Hepatocyte (in vitro differentiated cells): ENCODE data around the gene MIPOL1. TPM values are rescaled to one million over a fixed set of nuclear protein-coding genes. Genes with fewer than 3 reads are reported as not detected.

Experiments used
- DNase-seq: peaks from one replicate; pipeline ENCODE4 v3.0.0-alpha.2; 2016; ENCODE audit warnings: low spot score
- H2AFZ ChIP-seq: fragments of 200-600 bp; sonication (generic); 2 replicates; pipeline ENCODE4 v1.6.0; 2016; ENCODE audit warnings: antibody characterized with exemption, mild to moderate bottlenecking
- H3K27ac ChIP-seq: fragments of 200-600 bp; sonication (generic); 2 replicates; pipeline ENCODE4 v1.5.1; 2016; ENCODE audit warnings: mild to moderate bottlenecking
- H3K27me3 ChIP-seq: fragments of 200-600 bp; sonication (generic); 2 replicates; pipeline ENCODE4 v1.6.1; 2016
- H3K36me3 ChIP-seq: fragments of 200-600 bp; sonication (generic); replicated peaks from 2 replicates; pipeline ENCODE4 v1.5.1; 2016; ENCODE audit warnings: low read depth; ENCODE audit not compliant: insufficient read depth
- H3K4me1 ChIP-seq: fragments of 200-600 bp; sonication (generic); 2 replicates; pipeline ENCODE4 v1.5.1; 2016; ENCODE audit warnings: mild to moderate bottlenecking, moderate library complexity; ENCODE audit not compliant: insufficient read depth
- H3K4me2 ChIP-seq: fragments of 200-600 bp; sonication (generic); 2 replicates; pipeline ENCODE4 v1.6.0; 2016
- H3K4me3 ChIP-seq: fragments of 200-600 bp; sonication (generic); 2 replicates; pipeline ENCODE4 v1.5.1; 2016; ENCODE audit warnings: mild to moderate bottlenecking
- H3K79me2 ChIP-seq: fragments of 200-600 bp; sonication (generic); 2 replicates; pipeline ENCODE4 v1.6.0; 2017; ENCODE audit warnings: mild to moderate bottlenecking
- H3K9me2 ChIP-seq: fragments of 200-600 bp; sonication (generic); replicated peaks from 2 replicates; pipeline ENCODE4 v1.6.0; 2017; ENCODE audit warnings: mild to moderate bottlenecking; ENCODE audit not compliant: insufficient read depth
- H3K9me3 ChIP-seq: fragments of 200-600 bp; sonication (generic); 2 replicates; pipeline ENCODE4 v1.5.1; 2016; ENCODE audit warnings: low read depth, mild to moderate bottlenecking
- H4K20me1 ChIP-seq: fragments of 200-600 bp; sonication (generic); 2 replicates; pipeline ENCODE4 v1.6.0; 2016; ENCODE audit warnings: mild to moderate bottlenecking; ENCODE audit not compliant: insufficient read depth, poor library complexity, severe bottlenecking
- EZH2 ChIP-seq: fragments of 200-600 bp; sonication (generic); IDR thresholded peaks from 2 replicates; pipeline ENCODE4 v1.6.1; 2016; ENCODE audit warnings: antibody characterized with exemption, mild to moderate bottlenecking, borderline replicate concordance
- EZH2phosphoT487 ChIP-seq: fragments of 200-600 bp; sonication (generic); IDR thresholded peaks from one replicate; pipeline ENCODE4 v1.6.1; 2018; ENCODE audit warnings: antibody characterized with exemption, mild to moderate bottlenecking, low read depth, moderate library complexity; ENCODE audit not compliant: unreplicated experiment, severe bottlenecking
- WGBS: methylation state at CpG from one replicate; pipeline ENCODE4 v1.1.6; 2016; ENCODE audit warnings: low lambda C conversion rate; ENCODE audit errors: missing lambda C conversion rate; 5-methylcytosine and 5-hydroxymethylcytosine counted together
- polyA plus RNA-seq: library from polyadenylated mRNA; unstranded; fragments of >200 nt; fragmentation: Nextera tagmentation; extraction: Ambion mirVana; gene quantifications from 2 replicates; pipeline ENCODE4 v1.2.1, GENCODE V29; 2016
- total RNA-seq: library from RNA; depleted of rRNA; stranded (reverse); fragments of >200 nt; gene quantifications from 2 replicates; pipeline ENCODE4 v1.2.3, GENCODE V29; 2014
- TF ChIP-seq, protein P1 (sequence below): fragments of 200-600 bp; sonication (generic); IDR thresholded peaks from 2 replicates; pipeline ENCODE4 v1.5.1; 2016; ENCODE audit warnings: antibody characterized with exemption, mild to moderate bottlenecking; ENCODE audit not compliant: poor library complexity

The MIPOL1 gene
- total and polyA plus RNA-seq, 2 experiments from 2014 or later, result 2.6 to 16.6 TPM

DNA sequence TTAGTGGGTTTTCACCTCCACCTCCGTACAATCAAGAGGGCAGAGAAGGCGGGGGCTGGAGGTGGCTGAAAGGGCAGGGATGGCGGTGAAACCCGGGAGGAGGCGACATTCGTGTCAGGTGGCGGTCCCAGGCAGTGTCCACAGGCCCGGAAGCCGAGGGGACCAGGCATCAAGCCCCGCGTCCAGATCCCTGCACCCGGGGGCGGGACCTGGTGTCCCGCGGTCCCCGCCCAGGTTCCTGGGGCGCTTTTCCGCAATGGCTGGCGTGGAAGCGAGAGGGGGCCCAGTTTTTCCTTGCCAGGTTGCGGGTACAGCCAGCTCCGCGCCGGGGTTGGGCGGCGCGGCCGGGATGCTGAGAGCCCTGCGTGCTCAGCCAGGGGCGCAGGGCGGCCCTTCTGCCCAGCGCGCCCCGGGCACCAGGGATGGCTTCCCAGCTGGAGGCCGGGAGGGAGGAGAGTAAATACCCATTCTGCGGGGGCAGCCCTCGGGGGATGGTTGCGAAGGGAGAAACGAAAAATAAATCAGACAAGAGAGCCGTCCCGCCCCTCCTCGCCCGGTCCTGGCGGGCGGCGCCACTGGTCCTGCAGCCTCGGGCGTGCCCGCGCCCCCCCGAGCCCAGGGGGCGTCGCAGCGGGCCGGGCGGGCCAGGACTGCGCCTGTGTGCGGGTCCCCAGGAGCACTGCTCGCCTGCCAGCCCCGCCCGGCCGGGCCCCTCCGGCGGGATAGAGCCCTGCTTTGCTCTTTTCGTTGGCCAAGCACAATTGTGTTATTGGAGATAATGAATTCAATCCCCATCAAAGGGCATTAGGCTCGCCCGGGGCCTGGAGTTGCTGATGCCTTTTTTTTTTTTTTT is 385.8 kb downstream of the MIPOL1 start:
- Histone ChIP-seq H3K27me3 (peaks cover 57% of the 10 kb centered on the region), H3K36me3 (no peaks in the 10 kb centered on the region), H3K27ac (peak overlapping the region; percentile 95), H4K20me1 (no peaks in the 10 kb centered on the region), H3K79me2 (peaks cover 17% of the 10 kb centered on the region), H3K9me3 (no peaks in the 10 kb centered on the region), H2AFZ (peak overlapping the region; percentile 80), H3K4me2 (peak overlapping the region; percentile 87), H3K4me1 (peaks cover 19% of the 10 kb centered on the region), H3K9me2 (no peaks in the 10 kb centered on the region), H3K4me3 (peak overlapping the region; percentile 45)
- 2% methylated on average over 49 of the region's 67 CpGs for WGBS
- DNase-seq, result peak; percentile 80
- no peak for TF ChIP-seq EZH2
- TF ChIP-seq EZH2phosphoT487, result no peak
- TF ChIP-seq, protein P1, sequence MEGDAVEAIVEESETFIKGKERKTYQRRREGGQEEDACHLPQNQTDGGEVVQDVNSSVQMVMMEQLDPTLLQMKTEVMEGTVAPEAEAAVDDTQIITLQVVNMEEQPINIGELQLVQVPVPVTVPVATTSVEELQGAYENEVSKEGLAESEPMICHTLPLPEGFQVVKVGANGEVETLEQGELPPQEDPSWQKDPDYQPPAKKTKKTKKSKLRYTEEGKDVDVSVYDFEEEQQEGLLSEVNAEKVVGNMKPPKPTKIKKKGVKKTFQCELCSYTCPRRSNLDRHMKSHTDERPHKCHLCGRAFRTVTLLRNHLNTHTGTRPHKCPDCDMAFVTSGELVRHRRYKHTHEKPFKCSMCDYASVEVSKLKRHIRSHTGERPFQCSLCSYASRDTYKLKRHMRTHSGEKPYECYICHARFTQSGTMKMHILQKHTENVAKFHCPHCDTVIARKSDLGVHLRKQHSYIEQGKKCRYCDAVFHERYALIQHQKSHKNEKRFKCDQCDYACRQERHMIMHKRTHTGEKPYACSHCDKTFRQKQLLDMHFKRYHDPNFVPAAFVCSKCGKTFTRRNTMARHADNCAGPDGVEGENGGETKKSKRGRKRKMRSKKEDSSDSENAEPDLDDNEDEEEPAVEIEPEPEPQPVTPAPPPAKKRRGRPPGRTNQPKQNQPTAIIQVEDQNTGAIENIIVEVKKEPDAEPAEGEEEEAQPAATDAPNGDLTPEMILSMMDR, result no peak

DNA sequence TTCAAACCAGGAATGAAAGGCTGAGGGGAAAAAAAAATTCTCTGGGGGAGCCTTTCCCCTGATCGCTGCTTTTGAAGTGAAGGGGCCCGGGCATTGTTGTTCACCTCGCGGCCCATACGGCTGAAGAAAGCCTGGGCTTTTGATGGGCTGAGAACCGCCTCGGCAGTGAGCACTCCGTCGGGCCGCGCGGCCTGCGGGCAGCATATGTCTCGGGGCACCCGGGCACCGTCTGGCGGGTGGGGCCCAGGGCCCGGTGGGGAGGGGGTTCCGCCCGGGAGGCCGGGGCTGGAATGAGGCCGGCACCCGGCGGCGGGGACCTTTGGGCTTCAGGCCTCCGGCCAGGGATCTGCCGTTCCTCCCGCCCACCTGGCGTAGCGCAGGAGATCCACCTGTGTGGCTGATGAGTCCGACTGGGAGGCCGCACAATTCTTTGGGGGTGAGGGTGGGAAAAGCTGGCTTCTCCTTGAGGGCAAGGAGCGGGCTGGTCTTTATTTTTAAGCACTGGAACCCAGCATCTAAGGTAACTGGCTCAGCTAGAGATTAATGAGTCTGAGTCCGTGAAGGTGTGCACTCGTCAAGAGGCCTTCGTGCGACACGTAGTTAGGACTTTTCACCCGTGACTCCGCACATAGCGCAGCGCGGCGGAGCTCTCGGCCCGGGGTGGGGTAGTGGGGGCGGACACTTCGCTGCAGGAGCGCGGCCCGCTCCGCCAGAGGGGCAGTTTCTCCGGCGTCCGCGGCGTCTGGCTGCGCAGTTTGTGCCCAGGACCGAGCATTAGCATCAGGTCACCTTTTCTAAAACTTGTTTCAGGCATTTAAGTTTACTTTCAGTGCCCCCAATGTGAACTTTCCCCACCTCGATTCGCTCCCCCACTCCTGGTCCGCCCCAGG is 386.7 kb downstream of the MIPOL1 start:
- Histone ChIP-seq H3K27me3 (peaks cover 65% of the 10 kb centered on the region), H3K9me3 (no peaks in the 10 kb centered on the region), H3K4me1 (peaks cover 19% of the 10 kb centered on the region), H3K27ac (peak overlapping the region; percentile 95), H3K4me2 (peak overlapping the region; percentile 87), H4K20me1 (no peaks in the 10 kb centered on the region), H3K4me3 (peak overlapping the region; percentile 9), H2AFZ (peak overlapping the region; percentile 80), H3K36me3 (no peaks in the 10 kb centered on the region), H3K9me2 (no peaks in the 10 kb centered on the region), H3K79me2 (peaks cover 22% of the 10 kb centered on the region)
- peak; percentile 67 for DNase-seq
- TF ChIP-seq, protein P1, result no peak
- peak; percentile 28 for TF ChIP-seq EZH2phosphoT487
- peak; percentile 94 for TF ChIP-seq EZH2
- 6% methylated on average over 52 of the region's 62 CpGs for WGBS

DNA sequence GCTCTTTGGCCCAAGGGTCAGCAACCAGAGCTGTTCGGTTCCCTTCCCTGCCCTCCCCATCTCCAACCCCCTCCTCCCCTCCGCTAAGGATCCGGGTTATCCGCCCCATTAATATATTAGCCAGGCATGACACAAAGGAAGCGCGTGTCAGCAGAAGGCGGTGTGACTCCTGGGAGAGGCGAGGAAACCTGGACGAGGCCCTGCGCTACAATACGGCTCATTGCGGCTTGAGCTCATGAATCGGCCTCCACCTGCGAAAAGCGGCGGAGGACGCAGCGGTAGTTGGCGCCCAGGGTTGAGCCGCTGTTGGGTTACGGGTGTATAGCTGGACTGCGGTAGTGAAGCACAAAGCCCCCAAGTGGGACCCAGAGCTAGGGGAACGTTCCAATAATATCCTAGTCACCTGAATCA is 387.4 kb downstream of the MIPOL1 start:
- 13% methylated on average over 23 of the region's 23 CpGs for WGBS
- peak overlapping the region; percentile 87 for H3K4me2 ChIP-seq

More for the DNA sequence above, 387.4 kb downstream of the MIPOL1 start:
- H3K36me3 ChIP-seq, result no peaks in the 10 kb centered on the region
- H3K9me3 ChIP-seq, result no peaks in the 10 kb centered on the region
- peak; percentile 36 for DNase-seq
- no peak overlapping the region for H3K4me3 ChIP-seq
- H4K20me1 ChIP-seq, result no peaks in the 10 kb centered on the region
- H3K79me2 ChIP-seq, result peaks cover 27% of the 10 kb centered on the region
- H3K27ac ChIP-seq, result peak overlapping the region; percentile 95
- no peaks in the 10 kb centered on the region for H3K9me2 ChIP-seq
- peak overlapping the region; percentile 80 for H2AFZ ChIP-seq
- TF ChIP-seq, protein P1, result no peak
- TF ChIP-seq EZH2, result peak; percentile 13
- peak; percentile 78 for TF ChIP-seq EZH2phosphoT487
- peaks cover 19% of the 10 kb centered on the region for H3K4me1 ChIP-seq
- peaks cover 63% of the 10 kb centered on the region for H3K27me3 ChIP-seq
